LNCAP (cell line): ENCODE measurements around the gene CD28.

Experiments
- TF ChIP-seq, protein P1 (sequence below): fragments of 450-650 bp; IDR thresholded peaks from 2 replicates; pipeline ENCODE4 v1.5.1; 2017; ENCODE audit warnings: mild to moderate bottlenecking

Gene CD28

DNA sequence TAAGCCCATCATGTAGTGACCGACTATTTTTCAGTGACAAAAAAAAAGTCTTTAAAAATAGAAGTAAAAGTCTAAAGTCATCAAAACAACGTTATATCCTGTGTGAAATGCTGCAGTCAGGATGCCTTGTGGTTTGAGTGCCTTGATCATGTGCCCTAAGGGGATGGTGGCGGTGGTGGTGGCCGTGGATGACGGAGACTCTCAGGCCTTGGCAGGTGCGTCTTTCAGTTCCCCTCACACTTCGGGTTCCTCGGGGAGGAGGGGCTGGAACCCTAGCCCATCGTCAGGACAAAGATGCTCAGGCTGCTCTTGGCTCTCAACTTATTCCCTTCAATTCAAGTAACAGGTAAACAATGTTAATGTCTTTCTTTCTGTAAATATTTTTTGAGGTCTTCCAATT is at the start of gene CD28:
TSS of gene CD28 (plus strand) at position 237 of the 400 bp plus-strand sequence. CDS start at position 295, 58 bp downstream.
- TF ChIP-seq, protein P1, sequence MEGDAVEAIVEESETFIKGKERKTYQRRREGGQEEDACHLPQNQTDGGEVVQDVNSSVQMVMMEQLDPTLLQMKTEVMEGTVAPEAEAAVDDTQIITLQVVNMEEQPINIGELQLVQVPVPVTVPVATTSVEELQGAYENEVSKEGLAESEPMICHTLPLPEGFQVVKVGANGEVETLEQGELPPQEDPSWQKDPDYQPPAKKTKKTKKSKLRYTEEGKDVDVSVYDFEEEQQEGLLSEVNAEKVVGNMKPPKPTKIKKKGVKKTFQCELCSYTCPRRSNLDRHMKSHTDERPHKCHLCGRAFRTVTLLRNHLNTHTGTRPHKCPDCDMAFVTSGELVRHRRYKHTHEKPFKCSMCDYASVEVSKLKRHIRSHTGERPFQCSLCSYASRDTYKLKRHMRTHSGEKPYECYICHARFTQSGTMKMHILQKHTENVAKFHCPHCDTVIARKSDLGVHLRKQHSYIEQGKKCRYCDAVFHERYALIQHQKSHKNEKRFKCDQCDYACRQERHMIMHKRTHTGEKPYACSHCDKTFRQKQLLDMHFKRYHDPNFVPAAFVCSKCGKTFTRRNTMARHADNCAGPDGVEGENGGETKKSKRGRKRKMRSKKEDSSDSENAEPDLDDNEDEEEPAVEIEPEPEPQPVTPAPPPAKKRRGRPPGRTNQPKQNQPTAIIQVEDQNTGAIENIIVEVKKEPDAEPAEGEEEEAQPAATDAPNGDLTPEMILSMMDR, result no peak

- TF ChIP-seq, protein P1, result no peak
Observed at GRCh38 chr2:203659331-203660049, 46.9 kb upstream of the CD28 start.

- TF ChIP-seq, protein P1, result no peak
Observed at GRCh38 chr2:203660465-203660864, 46.0 kb upstream of the CD28 start.

- TF ChIP-seq, protein P1, result no peak
Observed at GRCh38 chr2:203661279-203661908, 45.0 kb upstream of the CD28 start.

GRCh38 chr2:203662487-203662886 is 44.0 kb upstream of the CD28 start:
- TF ChIP-seq, protein P1, result no peak

DNA sequence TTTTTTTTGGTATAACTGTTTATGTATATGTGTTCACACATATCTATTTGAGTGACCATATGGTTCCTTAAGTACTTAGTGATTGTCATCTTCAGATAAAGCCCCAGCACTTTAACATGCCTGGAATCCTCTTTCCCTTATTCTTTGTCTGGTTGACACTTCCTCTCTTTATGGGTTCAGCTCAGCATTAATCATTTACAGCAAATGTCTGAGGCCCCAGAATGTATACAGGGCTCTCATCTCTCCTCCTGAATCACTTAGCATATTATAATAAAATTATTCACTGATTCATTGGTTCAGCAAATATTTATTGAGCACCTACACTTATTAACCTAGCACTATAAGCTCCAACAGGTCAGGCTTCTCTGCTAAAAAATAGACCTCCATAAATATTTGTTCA is 43.5 kb upstream of the CD28 start:
- TF ChIP-seq, protein P1, result no peak

GRCh38 chr2:203664029-203664755 is 42.2 kb upstream of the CD28 start:
- TF ChIP-seq, protein P1, result no peak
